Nephron progenitor cell (in vitro differentiated cells): ENCODE results near the gene ULK4.
"Not testable (repeated sequence)": the region's sequence is repeated elsewhere in the genome, so short reads cannot be mapped to it uniquely, and the experiment has no call there.

ENCODE experiments used
- DNase-seq: peaks from one replicate; pipeline ENCODE4 v3.0.0; 2021
- H3K27ac Mint-ChIP-seq: 2 replicates; pipeline ENCODE4 v1.8.0; 2021; ENCODE audit warnings: mild to moderate bottlenecking, moderate library complexity, mixed read lengths
- H3K27me3 Mint-ChIP-seq: 2 replicates; pipeline ENCODE4 v1.8.0; 2021; ENCODE audit warnings: mild to moderate bottlenecking, low read depth, mixed read lengths; ENCODE audit not compliant: poor library complexity
- H3K36me3 Mint-ChIP-seq: 2 replicates; pipeline ENCODE4 v1.8.0; 2021; ENCODE audit warnings: low read depth, mixed read lengths
- H3K4me1 Mint-ChIP-seq: 2 replicates; pipeline ENCODE4 v1.8.0; 2021; ENCODE audit warnings: mixed read lengths
- H3K4me3 Mint-ChIP-seq: 2 replicates; pipeline ENCODE4 v1.8.0; 2021; ENCODE audit warnings: mild to moderate bottlenecking, moderate library complexity, mixed read lengths
- H3K9me3 Mint-ChIP-seq: 2 replicates; pipeline ENCODE4 v1.8.0; 2021; ENCODE audit warnings: mild to moderate bottlenecking, moderate library complexity, mixed read lengths
- CTCF ChIP-seq: fragments of 200-600 bp; sonication (generic); IDR thresholded peaks from 2 replicates; pipeline ENCODE4 v1.5.0; 2021; ENCODE audit warnings: antibody characterized with exemption

ULK4 gene

GRCh38 chr3:41986561-41986960 is 24.7 kb upstream of the ULK4 start:
- no peak for DNase-seq
- Mint-ChIP-seq H3K27ac (no peak overlapping the region), H3K4me3 (no peak overlapping the region), H3K4me1 (no peaks in the 10 kb centered on the region), H3K9me3 (no peaks in the 10 kb centered on the region), H3K27me3 (no peaks in the 10 kb centered on the region), H3K36me3 (no peaks in the 10 kb centered on the region)
- no peak for TF ChIP-seq CTCF

GRCh38 chr3:41985018-41985417 is 23.1 kb upstream of the ULK4 start:
- no peaks in the 10 kb centered on the region for H3K27me3 Mint-ChIP-seq
- no peaks in the 10 kb centered on the region for H3K36me3 Mint-ChIP-seq
- no peaks in the 10 kb centered on the region for H3K9me3 Mint-ChIP-seq
- DNase-seq: no peak
- no peak overlapping the region for H3K4me3 Mint-ChIP-seq
- H3K27ac Mint-ChIP-seq: no peak overlapping the region
- TF ChIP-seq CTCF: no peak
- no peaks in the 10 kb centered on the region for H3K4me1 Mint-ChIP-seq

DNA sequence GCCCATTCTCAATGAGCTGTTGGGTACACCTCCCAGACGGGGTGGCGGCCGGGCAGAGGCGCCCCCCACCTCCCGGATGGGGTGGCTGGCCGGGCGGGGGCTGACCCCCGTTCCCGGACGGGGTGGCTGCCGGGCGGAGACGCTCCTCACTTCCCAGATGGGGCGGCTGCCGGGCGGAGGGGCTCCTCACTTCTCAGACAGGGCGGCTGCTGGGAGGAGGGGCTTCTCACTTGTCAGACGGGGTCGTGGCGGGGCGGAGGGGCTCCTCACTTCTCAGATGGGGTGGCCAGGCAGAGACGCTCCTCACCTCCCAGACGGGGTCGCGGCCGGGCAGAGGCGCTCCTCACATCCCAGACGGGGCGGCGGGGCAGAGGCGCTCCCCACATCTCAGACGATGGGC is 21.2 kb upstream of the ULK4 start:
- H3K27me3 Mint-ChIP-seq, H3K9me3 Mint-ChIP-seq, DNase-seq, H3K4me3 Mint-ChIP-seq, H3K4me1 Mint-ChIP-seq, H3K27ac Mint-ChIP-seq, H3K36me3 Mint-ChIP-seq: not testable (repeated sequence)

GRCh38 chr3:41977401-41977800 is 15.5 kb upstream of the ULK4 start:
- not testable (repeated sequence) for H3K4me3 Mint-ChIP-seq, H3K27me3 Mint-ChIP-seq, H3K27ac Mint-ChIP-seq, DNase-seq, H3K9me3 Mint-ChIP-seq, H3K36me3 Mint-ChIP-seq
- H3K4me1 Mint-ChIP-seq: peaks cover 20% of the 10 kb centered on the region

DNA sequence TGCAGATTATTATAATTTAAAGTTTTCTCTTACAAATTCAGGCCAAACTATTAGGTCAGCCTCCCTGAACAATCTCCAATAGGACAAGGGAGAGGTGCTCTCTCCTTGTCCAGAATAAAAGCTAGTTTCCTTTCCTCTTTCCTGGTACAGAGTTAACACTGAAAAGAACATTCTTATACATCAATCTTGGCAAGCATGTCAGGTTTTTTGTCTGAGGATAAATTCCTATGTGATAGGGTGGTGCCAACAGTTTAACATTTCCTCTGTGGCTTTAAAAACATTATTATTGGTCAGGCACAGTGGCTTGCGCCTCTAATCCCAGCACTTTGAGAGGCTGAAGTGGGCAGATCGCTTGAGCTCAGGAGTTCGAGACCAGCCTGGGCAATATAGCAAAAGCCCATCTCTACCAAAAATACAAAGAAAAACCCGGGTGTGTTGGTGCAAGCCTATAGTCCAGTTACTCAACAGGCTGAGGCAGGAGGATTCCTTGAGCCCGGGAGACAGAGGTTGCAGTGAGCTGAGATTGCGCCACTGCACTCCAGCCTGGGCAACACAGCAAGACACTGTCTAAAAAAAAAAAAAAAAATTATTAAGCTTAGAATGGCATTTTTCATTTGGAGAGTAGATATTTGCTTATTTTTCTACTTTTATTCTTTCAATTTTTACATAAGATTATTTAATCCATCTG is 13.7 kb upstream of the ULK4 start:
- Mint-ChIP-seq H3K4me3 (no peak overlapping the region), H3K9me3 (no peaks in the 10 kb centered on the region), H3K27ac (no peak overlapping the region), H3K36me3 (no peaks in the 10 kb centered on the region), H3K4me1 (peaks cover 21% of the 10 kb centered on the region), H3K27me3 (peaks cover 5% of the 10 kb centered on the region)
- DNase-seq: no peak
- no peak for TF ChIP-seq CTCF

DNA sequence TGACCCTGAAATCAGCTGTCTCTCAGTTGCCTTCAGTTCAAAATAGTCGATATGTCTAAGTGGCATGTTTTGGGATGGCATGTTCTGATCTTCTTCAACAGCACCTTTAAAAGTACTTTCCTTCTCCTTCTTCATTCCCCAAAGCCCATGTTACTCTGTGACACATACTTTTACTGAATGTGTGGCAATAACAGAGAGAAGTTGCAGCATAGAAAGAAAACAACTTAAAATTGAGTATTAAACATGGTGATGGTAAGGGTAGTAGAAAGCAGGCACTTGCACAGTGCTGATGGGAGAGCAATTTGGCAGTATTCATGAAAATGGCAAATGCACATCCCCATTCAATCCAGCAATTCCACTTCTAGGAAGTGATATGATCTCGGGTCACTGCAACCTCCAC is 12.3 kb upstream of the ULK4 start:
- no peak for DNase-seq
- Mint-ChIP-seq H3K4me1 (peaks cover 13% of the 10 kb centered on the region), H3K27me3 (peaks cover 2% of the 10 kb centered on the region), H3K27ac (no peak overlapping the region), H3K4me3 (no peak overlapping the region), H3K36me3 (no peaks in the 10 kb centered on the region), H3K9me3 (no peaks in the 10 kb centered on the region)
- TF ChIP-seq CTCF: no peak

- DNase-seq: no peak
- no peak for TF ChIP-seq CTCF
- H3K4me1 Mint-ChIP-seq: peaks cover 12% of the 10 kb centered on the region
Measured at GRCh38 chr3:41972802-41973201, 10.9 kb upstream of the ULK4 start.

More at GRCh38 chr3:41972802-41973201, 10.9 kb upstream of the ULK4 start:
- Mint-ChIP-seq H3K27ac (no peak overlapping the region), H3K36me3 (no peaks in the 10 kb centered on the region), H3K9me3 (no peaks in the 10 kb centered on the region), H3K4me3 (no peak overlapping the region), H3K27me3 (peaks cover 2% of the 10 kb centered on the region)
